Measurements from ENCODE around the gene FLRT1.

Gene FLRT1

DNA sequence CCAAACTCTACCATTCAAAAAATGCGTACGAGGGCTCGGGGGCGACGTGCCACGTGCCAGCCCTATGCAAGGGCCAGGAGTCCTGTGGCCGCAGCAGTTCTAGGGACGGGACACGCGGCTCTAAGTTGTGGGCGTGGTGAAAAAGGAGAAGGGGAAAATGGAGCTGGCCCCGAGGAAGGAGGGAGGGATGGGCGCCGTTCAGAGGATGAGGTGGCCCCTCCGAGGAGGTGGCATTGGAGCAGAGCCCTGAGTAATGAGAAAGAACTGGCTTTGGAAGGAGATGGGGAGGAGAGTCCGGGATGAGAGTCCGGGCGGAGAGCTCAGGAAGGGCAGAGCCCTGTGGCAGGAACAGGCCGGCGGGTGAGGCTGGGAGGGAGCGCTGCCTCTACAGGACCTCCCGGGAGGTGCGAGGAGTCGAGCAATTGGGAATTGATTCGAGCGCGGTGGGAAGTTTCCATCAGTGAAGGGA is 28.5 kb upstream of the FLRT1 start:
- no peak for DNase-seq

- no peak for DNase-seq
Observed at GRCh38 chr11:64007629-64008282, 28.0 kb upstream of the FLRT1 start.

DNA sequence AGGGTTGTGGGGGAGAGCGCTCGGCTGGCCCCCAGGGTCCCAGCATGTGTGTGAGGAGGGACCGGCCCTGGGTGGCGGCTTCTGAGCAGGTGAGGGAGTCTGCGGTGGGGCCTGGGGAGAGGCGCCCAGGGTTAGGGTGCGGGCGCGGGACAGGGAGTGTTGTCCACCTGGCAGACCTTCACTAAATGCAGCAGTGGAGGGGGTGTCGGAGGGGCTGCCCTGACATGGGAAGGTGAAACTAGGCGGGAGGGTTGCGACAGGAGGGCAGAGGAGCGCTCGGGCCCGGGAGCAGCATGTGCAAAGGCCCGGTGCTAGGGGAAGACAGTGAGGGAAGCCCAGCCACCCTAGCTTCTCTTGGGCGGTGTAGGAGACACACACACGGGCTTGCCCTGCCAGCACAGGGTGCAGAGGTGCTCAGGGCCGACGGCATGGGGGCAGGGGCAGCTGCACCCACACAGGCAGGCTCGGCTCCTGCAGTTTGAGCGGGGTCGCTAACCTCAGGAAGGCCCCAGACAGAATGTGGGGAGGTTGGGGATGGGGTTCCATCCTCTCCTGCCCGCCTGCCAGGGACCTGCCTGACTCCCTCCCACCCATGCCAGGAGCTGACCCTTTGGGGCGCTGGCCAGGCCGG is 27.3 kb upstream of the FLRT1 start:
- no peak for DNase-seq

DNA sequence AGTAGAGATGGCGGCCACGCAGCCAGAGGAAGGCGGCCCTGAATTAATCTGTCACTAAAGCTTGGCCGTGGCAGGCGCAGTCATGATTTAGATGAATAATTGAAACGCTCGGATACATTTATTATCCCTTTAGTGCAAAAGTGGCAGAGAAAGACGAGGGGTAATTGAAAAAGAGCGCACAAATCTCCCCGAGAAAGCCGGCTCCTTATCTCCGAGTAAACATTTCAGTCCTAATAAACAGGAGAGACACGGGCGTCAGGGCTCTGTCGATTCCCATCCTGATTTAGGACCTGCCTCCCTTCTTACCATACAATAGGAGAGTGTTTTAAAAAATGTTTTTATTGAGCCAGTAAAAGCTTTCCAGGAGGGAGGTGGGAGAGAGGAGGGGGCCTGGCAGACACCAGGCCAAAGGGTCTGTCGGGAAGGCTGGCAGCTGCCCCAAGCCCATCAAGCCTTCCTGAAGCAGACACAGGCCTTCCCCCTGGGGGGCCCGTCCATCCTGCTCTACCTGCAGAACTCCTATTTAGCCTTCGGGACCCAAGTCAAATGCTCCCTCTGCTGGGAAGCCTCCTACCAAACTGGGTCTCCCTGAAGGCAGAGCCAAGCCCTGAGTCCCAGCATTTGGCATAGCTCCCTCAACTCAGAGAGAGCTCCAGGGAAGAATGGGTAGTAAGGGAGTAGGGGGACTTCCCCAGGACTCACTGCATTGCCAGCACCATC is 26.7 kb upstream of the FLRT1 start:
- DNase-seq = no peak

- no peak for DNase-seq
Observed at GRCh38 chr11:64009710-64010109, 26.0 kb upstream of the FLRT1 start.

GRCh38 chr11:64010783-64011182 is 24.9 kb upstream of the FLRT1 start:
- DNase-seq = no peak

DNA sequence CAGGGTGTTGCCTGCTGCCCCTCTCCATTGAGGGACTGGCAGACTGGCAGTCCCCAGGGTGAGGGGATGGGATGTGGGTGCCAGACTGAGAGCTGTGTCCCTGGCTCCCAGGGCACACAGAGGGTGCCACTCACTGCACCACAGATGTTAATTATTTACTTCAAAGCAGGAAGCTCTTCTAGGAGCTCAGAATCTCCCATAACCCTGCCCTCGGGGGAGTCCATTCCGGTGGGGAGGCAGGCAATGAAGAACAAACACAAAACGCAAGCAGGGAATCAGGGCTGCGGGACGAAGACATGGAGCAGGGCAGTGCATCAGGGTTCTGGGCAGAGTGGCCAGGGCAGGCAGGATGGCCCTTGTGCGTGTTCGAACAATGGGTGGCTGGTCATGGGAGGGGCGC is 24.4 kb upstream of the FLRT1 start:
- no peak for DNase-seq

- no peak for DNase-seq
Observed at GRCh38 chr11:64013141-64013896, 22.4 kb upstream of the FLRT1 start.

- DNase-seq = no peak
Observed at GRCh38 chr11:64014356-64014755, 21.4 kb upstream of the FLRT1 start.

DNA sequence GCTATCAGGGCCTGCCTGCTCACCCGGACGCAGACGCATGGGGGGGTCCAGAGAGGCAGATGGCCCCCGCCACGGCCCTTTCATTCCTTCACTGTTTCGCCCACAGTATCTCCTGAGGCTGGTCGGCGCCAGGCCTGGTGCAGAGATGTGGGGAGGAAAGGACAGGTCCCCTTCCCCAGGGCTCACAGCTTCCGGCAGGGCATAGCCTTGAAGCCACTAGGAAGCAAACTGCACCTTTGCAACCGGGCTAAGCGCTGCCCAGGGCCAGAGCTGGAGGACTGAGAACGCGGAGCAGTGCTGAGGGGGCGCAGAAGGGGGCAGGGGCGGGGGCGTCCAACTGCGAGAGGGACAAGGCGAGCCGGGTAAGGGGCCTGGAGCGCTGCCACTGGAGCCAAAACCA is 20.2 kb upstream of the FLRT1 start:
- no peak for DNase-seq

DNA sequence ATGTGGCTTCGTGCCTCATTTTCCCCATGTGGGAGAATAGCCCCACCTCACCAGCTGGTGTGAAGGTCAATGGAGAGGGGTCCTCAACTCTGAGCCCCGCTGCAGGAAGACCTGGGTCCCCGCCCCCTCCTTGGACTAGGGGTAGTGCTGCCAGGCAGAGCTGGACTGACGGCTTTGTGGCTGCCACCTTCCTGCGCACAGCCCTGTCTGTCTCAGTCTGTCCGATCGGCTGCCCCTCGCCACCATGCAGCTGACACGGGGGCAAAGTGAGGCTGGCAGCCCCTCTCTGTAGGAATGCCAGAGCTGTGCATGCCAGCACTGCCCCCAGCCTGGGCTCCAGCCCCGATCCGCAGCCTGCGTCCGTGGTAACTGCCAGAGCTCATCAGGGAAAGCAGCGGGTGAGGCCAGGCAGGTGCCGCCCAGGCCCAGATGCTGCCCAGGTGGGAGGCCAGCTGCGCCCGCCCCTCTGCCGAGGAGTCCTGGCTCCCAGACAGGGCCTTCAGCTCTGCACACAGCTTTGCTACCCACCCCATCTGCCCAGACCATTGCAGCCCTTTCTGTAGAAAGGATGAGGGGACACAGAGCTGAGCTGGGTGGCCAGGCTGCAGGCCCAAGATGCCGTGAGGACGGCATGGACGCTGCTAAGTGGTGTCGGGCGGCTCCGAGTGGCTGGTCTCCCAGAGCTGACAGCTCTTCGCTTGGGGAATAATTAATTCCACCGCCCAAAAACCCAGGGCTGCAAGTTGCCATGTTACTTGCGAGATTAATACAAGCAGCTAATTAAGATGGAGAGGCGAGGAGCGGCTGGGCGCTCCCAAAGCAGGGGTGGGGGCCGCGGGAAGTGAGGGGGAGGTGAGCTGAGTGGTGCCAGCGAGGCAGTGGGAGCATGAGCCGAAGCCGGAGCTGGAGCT is 19.5 kb upstream of the FLRT1 start:
- DNase-seq = no peak

GRCh38 chr11:64017945-64018224 is 17.8 kb upstream of the FLRT1 start:
- DNase-seq = no peak

DNA sequence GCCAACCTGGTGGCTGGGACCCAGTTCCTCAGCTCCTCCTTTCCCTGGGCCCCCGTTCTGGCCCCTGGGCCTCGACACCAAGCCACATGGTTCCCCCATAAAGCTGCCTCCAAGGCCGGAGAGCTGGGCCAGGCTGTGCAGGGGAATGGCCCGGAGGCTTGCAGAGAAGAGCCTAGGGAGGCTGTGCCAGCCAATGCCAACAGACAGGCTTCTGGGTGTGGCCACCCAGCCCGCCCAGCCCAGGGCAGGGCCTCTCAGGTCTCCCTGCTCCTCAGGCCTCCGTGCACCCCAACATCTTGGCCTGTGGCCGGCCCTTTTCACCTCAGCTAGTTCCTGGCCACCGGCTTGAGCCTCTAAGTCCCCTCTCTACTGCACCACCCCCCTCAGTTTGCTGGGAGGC is 17.4 kb upstream of the FLRT1 start:
- no peak for DNase-seq

GRCh38 chr11:64019106-64020037 is 16.4 kb upstream of the FLRT1 start:
- DNase-seq = no peak

DNA sequence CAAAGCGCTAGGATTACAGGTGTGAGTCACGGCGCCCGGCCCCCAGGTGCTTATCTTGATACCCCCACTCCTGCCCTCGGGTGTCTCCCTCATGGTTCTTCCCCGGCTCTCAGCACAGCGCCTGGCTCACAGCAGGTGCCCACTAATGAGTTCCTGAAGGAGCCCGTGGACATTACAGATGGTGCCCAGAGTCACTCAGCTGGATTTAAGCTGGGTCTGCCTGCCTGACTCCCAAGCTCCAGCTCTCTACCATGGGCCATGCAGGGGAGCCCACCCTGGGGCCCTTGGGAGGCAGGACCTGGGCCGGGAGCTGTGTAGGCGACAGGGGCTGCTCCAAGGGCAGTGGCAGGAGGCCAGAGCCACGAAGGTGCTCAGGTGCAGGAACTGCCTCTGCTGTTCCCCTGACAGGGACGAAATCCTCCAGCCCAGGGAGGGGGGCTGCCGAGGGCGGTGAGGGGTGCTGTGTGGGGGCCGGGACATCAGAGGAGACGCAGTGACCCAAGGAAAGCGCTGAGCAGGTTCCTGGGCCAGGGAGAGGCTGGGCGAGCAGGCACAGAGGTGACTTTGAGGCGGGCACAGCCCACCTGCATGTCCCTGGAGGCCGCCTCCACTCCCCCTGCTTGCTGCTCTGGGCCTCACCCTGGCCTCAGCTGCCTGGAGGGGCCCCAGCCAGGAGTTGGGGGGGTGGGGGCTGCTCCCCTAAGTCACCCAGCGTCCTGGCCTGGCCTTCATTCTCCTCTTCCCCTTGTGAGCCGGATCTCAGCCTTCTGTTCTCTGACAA is 14.6 kb upstream of the FLRT1 start:
- DNase-seq = no peak

- DNase-seq = no peak
Observed at GRCh38 chr11:64021757-64022093, 14.0 kb upstream of the FLRT1 start.

DNA sequence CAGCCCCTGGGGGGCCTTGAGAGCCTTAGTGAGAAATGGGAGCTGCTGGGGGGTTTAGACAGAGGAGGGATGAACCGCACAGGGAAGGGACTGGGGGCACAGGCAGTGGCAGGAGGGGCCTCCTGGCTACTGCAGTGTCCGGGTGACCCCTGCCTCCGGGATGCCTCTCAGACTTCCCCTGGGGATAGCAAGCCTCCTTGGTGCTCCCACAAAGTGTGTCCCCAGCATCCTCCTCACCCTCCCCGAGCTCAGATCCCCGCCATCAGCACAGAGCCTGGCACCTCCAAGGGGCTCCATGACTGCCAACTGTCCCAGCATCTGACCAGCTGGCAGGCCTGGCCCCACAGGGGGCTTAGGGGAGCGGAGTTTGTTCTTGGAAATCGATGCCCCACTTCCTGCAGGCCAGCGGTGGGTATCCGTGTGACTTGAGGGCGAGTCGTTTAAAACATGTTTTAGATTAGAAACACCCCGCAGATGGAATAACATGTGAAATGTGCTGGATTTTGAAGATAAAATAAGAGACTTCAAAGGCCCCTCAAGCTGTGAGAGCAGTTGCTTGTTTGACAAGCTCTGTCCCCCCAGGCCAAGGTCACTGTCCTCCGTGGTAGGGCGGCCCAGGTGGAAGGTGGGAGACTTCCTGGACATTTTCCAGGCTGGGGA is 13.5 kb upstream of the FLRT1 start:
- DNase-seq = no peak

DNA sequence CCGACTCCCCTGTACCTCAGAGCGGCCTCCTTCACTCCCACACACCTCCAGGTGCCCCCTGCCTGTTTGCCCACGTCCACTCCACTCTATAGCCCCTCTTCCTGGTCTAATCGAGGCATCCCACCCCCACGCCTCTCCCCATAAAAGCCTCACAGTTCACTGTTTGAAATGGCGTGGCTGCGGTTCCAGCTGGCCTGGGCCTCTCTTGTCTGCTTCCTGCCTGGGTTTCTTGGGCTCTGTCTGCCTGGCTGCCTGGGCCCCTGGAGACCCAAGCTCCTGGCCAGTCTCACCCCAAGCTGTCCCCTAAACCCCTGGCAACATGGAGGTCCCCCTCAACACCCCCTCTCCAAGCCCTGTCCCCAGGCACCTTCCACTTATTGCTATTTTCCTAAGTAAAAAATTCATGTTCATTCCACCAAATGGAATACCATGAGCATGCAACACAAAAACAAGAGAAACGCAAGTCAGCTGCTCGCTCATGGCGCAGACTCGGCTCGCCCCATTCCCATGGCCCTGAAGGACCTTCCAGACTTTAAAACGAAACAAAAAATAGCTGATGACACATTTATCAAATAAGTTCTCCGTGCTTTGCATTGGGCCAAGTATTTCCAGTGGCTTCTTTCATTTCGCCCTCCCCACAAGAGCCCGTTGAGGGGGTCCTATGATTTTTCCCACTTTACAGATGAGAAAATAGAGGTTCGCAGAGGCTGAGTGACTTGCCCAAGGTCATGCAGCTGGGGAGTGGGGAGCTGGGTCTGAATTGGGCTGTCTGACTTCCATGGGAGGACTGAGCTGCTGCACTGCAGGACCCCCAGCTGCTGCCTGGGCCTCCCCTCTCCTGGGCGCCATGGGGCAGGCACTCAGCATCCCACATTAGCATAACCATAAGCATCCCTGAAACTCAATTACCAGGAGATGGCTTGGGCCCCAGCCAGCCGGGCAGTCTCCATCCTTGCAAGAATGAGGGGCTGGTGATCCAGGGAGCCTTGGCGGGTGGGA is 11.7 kb upstream of the FLRT1 start:
- DNase-seq = no peak

DNA sequence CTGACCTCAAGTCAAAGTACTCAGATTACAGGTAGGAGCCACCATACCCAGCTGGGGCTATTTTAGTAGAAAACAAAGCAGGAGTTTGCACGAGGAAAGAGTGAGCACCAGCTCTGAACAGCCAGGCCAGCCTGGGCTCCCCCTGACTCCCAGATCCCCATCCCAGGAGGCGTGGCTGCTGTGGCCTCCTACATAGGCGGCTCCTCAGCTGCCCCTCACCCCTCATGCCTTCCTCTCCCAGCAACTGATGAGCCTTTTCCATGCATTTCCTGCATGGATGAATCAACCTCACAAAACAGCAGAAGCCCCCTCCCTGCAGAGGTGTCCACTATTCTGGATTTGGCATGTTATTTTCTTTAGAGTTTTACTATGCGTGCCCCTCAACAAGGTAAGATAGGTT is 10.5 kb upstream of the FLRT1 start:
- DNase-seq = no peak

All from NK-92 treated with Interleukin-12 subunit alpha and Interleukin-12 subunit beta, amount 100 ng/mL, for 24 hours (cell line).